D721Med (cell line): ENCODE results near the gene UBE2Q1.

Experiments
- DNase-seq: peaks from one replicate; pipeline ENCODE4 v3.0.0; 2011; ENCODE audit warnings: low spot score; ENCODE audit not compliant: insufficient read length
- FAIRE-seq: peaks from 2 replicates; lab custom pipeline; 2011; peaks lifted over from hg19 to GRCh38; lab: Jason Lieb, UNC
- TF ChIP-seq, protein P1 (sequence below): IDR thresholded peaks from 2 replicates; pipeline ENCODE4 v1.5.1; 2012; ENCODE audit warnings: mild to moderate bottlenecking, control low read depth; ENCODE audit not compliant: insufficient read depth; ENCODE audit errors: missing control alignments

Gene UBE2Q1

GRCh38 chr1:154557939-154558719 is at the start of gene UBE2Q1:
Gene UBE2Q1, minus strand, starts transcription at chr1:154558662. Its CDS starts 109 bp downstream, at chr1:154558553.
- FAIRE-seq (no peak), DNase-seq (no peak)
- TF ChIP-seq, protein P1, sequence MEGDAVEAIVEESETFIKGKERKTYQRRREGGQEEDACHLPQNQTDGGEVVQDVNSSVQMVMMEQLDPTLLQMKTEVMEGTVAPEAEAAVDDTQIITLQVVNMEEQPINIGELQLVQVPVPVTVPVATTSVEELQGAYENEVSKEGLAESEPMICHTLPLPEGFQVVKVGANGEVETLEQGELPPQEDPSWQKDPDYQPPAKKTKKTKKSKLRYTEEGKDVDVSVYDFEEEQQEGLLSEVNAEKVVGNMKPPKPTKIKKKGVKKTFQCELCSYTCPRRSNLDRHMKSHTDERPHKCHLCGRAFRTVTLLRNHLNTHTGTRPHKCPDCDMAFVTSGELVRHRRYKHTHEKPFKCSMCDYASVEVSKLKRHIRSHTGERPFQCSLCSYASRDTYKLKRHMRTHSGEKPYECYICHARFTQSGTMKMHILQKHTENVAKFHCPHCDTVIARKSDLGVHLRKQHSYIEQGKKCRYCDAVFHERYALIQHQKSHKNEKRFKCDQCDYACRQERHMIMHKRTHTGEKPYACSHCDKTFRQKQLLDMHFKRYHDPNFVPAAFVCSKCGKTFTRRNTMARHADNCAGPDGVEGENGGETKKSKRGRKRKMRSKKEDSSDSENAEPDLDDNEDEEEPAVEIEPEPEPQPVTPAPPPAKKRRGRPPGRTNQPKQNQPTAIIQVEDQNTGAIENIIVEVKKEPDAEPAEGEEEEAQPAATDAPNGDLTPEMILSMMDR = no peak

- FAIRE-seq (no peak), DNase-seq (no peak)
- TF ChIP-seq, protein P1 = peak; percentile 18
These were observed 49.3 kb upstream of the UBE2Q1 start, which contains the start of gene ADAR for GRCh38 chr1:154607609-154608396. Gene ADAR, minus strand, starts transcription at chr1:154608186. Its CDS starts 180 bp downstream, at chr1:154608006.

DNA sequence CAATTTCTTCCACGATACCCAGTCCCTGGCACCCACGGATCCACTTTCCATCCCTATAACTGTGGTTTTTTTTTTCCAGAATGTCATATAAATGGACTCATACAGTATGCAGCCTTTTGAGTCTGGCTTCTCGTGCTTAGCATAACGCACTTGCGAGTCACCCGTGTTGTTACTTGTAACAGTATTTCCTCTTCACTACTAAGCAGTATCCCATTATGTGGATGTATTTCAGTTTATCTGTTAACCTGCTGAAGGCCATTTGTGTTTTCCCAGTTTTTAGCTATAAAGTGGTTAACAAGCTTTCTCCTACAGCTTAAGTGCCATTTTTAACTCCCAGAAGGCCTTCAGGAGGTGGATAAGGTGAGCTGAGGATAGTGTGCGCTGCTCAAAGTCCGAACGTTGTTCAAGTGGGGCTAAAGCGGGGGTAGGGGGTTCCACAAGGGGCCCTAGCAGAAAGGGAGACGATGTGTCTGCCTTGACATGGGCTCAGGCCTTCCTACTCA is 48.7 kb upstream of the UBE2Q1 start:
- TF ChIP-seq, protein P1 = no peak
- FAIRE-seq (no peak), DNase-seq (no peak)

DNA sequence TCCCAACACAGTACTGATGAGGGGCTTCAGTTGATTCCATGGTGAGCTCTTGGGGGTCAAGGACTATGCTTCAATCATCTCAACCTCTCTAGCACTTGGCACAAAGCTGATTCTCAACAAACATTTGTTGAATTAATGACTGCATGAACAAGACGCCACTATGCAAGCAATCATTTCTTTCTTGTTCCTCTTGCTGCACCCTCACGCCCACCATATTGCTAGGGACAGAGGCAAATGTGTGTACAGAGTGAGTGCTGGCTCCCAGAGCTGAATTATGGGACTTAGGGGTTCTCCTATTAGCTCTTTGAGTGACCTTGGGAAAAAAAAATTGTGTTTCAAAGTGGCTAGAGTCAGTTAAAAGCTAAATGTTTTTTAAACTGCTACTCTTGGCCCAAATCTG is 47.1 kb upstream of the UBE2Q1 start:
- no peak for FAIRE-seq
- no peak for DNase-seq
- TF ChIP-seq, protein P1 = no peak

DNA sequence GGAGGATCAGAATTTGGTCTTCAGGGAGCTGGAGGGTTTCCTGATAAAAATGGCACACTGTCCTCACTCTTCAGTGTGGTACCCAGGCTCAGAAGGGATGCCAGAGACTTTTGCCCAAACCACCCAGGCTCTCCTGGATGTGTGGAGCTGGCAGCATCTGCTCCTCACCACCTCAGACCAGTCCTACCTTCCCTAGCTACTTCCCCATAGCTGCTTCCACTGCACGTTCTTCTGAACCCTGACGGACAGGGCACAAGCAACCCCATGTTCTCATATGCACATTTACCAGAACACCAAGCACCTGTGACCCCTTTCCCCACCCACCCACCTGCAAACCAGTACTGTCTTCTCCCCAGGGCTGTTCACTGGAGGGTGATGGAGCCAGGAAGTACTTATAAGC is 44.9 kb upstream of the UBE2Q1 start:
- FAIRE-seq = no peak
- TF ChIP-seq, protein P1 = no peak
- no peak for DNase-seq

- TF ChIP-seq, protein P1 = no peak
- DNase-seq = no peak
- no peak for FAIRE-seq
These were observed 41.2 kb upstream of the UBE2Q1 start for GRCh38 chr1:154599658-154600057.
